Activated T-helper 9 cell treated with anti-CD3 and anti-CD28 coated beads, Interleukin-2, amount 50 U/mL, for 16 hours (primary cell): Measurements from ENCODE around the gene ANO3.
"Not testable (repeated sequence)": the region's sequence is repeated elsewhere in the genome, so short reads cannot be mapped to it uniquely, and the experiment has no call there.

Experiments used
- DNase-seq: peaks from one replicate; pipeline ENCODE4 v3.0.0-alpha.2; 2020; ENCODE audit warnings: low read depth

Gene ANO3

DNA sequence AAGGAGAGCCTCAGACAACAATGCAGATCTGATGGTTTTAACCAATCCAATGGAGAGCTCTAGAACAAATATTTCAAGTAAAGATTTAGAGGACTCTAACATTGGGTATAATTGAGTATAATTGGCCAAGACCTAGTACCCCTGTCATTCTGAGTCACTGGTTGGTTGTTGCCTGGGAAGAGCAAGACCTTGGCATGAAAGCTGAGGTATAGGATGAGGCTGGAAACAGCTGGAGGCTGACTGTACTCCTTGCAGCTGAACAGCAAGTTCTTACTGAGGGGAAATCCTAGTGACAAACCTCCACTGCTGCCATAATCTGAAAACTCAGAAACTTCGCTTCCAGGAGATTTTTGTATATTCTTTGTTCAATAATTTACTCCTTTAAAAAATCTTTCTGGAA is 294.4 kb downstream of the ANO3 start:
- no peak for DNase-seq

DNA sequence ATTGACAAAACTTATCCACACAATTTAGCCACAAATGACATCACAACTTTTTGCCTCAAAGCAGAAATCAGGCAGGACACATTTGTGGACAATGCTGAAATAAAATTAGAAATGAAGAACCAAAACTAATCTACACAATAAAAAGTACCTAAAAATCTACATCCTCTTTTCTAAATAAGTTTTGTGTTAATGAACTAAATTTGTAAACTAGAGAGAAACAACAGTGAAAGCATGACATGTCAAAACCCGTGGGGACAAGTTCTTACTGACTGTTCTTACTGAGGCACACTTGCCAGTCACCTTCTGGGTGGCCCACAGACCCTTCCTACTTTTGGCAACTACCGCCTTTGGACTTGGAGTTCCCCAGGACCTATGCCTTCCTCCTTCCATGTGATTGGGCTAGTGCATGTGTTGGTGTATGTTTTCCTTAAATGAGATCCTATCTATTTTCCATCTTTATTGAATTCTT is 300.8 kb downstream of the ANO3 start:
- no peak for DNase-seq

DNA sequence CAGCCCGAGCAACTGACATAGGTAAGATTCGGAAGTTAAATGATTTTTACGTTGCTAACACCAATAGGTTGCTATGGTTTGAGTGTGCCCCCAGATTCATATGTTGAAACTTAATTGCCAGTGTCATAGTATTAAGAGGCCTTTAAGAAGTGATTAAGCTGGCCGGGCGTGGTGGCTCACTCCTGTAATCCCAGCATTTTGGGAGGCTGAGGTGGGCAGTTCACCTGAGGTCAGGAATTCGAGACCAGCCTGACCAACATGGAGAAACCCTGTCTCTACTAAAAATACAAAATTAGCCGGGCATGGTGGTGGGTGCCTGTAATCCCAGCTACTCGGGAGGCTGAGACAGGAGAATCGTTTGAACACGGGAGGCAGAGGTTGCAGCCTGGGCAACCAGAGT is 311.4 kb downstream of the ANO3 start:
- DNase-seq = not testable (repeated sequence)

DNA sequence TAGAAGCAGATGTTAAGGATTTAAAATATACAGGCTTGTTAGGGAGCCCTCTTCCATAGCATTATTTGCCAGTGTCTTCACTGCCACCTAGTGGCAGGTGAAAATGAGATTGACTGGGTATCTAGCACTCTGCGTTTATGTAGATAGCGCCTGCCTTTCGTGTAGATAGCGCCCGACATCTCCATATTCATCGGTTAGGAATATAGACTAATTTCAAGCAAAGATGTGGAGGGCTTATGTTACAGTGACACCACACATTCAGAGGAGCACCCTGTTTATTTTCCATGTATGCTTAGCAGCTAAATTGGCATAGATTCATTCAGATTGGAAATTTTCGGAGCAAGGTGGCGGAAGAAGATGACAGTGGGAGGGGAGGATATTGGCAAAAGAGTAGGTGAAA is 318.0 kb downstream of the ANO3 start:
- no peak for DNase-seq

DNA sequence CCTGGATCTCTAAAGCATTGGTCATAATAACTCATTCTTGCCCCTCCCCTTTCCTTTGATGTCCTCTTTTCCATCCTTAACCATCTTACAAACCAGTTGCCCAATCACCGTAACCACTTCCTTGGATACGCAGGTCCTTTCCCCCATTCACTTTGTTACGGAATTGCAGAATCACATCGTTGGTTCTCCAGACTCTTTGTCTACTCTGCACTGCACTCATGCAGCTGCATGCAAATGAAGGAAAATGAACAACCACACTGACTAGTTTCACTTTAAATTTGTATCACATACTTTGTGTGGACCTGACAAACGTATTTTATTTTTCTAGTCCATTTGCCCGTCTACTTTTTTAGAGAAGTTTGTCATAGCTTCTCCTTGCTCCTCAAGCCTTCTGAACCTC is 320.0 kb downstream of the ANO3 start:
- DNase-seq = no peak

DNA sequence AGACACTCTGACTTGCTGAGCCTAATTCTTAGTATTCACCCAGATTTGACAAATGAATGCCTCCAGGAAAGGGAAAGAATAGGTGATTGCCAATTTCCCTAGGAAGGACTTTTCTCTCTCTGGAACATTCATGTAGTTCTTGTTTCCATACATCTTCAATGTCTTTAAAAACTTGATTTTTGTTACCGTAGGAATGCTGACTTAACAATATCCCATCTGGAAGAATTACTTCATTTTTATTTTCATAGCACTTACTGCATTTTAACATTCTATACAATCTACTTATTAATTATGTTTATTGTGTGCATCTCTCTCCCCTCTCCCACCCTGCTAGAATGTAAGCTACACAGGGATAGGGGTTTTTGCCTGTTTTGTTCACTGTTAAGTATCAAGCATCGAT is 323.4 kb downstream of the ANO3 start:
- no peak for DNase-seq

DNA sequence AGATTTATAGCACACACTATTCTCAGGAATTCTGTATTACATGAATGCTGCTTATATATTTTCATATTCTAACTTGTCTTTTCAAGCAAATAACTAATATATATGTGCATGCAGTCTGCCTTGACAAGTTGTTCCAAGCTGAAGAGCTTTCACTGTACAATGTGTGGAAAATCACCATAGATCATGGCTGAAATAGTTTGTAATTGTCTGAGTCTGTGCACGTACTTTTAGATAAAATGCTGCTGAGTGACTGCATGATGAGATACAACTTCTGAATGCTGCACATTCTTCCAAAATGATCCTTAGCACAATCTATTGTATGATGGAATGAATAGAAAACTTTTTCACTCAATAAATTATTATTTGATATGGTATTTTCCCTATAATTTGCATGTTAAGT is 331.0 kb downstream of the ANO3 start:
- no peak for DNase-seq

DNA sequence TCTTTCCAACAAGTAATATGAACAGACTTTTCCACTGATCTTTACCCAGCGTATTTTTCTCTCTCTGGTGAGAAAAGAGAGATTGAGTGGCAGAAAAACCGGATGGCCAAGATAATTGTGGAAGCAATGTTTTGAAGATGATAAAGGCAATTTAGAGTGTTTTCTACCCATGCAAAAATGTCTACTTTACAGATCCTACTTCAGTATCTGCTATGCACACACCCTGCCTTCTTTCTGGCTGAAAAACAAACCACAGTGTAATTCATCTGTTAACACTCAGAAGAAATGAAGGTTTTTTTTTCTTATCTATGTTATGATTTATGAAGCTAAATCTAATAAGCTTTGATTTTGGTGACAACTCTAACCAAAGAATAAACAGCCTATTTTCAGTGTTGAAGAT is 333.1 kb downstream of the ANO3 start:
- DNase-seq = no peak

DNA sequence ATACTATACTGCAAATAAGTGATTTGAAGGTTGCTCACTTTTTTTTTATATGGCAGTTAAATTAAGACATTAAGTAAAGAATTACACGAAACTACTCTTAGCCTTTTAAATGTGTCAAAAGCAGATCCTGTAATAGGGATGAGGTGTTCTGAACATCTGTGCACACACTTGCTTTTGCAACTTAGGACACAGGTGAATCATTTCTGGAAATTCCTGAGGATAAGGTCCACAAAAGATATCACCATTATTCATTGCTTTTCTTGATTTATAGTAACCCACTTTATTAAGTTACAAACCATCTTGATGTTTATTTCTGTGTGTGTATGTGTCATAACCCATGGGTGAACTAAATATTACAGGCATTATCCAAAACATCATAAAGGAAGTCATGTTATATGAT is 334.0 kb downstream of the ANO3 start:
- no peak for DNase-seq

DNA sequence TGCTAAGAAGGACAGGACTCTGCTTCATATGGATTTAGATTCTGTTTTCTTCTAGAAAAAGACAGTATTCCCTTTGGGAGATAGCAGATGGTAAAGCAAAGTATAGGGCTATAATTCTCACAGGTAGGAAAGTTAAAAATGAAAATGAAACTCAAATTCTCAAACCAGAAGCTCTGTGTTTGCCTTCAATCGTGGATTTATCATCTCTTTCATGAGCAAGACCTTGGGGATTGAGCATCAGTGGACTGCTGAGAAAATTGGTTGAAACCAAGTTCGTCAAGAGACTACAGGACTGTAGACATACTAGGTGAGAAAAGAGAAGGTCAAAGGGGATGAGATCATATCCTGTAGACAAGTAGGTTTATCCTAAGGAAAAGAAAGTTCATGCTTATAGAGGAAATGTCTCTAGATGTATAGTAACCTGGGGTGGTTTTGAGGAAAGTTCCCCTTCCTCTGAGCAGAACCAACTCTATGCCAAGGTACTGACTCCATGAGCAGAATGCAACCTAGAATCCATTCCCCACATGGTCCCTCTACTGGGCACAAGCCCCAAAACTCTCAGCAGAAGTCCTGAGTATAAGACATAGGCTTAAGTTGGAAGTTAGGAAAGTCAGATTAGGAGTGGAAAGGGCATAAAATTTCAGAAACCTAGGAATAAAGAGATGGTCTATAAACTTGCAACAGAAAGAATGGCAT is 343.5 kb downstream of the ANO3 start:
- no peak for DNase-seq

DNA sequence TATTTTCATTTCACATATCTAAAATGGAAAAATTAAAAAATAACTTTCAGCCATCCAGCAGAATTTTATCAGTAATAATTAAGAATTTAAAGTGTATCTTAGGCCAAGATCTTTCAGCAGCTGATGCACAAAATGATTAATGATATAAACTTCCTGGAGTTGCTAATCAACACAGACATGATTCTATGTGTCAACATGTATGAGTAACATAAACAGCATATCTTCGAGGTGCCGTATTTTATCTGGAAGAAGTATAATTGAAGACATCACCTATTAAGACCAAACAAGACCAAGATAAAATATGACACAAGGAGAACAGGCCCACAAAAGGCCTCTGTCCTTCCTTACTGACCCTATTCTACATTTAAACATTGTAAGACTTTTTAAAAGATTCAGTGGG is 344.7 kb downstream of the ANO3 start:
- no peak for DNase-seq

DNA sequence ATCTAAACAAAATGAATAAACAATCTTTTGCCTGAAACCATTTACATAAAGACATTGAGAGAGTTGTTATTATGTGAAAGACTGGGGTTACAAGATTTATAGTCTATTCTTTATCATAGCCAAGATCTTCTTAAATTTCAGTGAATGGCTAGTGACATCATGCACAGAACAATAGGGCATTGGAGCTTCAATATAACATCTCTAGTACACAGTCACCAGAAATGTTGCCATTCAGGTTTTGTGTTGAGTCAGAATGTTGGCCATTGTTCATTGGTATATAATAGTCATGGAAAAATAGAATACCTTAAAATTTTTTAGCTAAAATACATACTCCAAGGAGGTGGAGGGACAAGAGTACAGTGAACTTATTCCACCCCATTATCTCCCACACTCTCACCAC is 345.6 kb downstream of the ANO3 start:
- DNase-seq = no peak

DNA sequence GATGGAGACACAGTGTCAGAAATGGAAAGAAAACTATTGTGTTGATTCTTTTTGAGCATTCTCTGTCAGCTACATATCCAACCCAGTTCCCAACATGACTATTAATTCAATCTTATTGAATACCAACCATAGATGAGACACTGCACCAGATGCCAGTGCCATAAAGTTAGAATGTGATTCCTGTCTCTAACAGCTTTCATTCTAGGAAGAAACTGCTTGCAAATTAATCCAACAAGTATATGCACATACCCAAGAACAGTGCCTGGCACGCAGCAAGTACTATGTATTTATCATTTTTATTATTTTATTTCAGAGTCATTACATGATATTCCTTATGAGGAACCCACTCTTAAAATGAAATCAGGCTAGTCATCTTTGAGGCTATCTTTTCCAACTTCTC is 355.4 kb downstream of the ANO3 start:
- no peak for DNase-seq

DNA sequence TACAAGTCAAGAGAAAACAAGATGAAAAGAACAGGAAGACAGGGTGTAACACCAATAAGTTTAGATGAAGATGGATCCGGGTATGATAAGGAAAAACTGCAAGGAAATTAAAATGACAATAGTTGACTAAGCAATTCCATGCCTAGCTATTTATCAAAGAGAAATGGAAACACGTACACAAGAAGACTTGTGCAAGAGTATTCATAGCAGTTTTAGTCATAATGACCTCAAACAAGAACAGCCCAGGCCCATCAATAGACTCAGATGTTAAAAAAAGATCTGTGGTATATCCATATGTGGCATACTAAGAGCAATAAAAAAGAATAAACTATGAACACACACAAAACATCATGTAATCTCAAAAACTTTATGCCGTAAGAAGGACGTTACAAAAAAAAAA is 356.8 kb downstream of the ANO3 start:
- no peak for DNase-seq

DNA sequence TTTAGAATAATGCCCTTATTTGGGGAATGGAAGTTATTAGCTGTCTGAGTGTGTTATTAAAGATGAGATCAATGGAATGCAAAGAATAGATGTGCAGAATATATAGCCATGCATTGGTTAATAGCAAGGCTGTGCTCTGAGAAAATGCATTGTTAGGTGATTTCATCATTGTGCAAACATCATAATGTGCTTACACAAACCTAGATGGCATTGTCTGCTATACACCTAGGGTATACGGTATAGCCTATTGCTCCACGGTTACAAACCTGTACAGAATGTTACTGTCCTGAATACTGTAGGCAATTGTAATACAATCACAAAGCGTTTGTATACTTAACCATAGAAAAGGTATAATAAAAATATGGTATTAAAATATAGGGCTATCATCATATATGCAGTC is 364.4 kb downstream of the ANO3 start:
- DNase-seq = no peak

DNA sequence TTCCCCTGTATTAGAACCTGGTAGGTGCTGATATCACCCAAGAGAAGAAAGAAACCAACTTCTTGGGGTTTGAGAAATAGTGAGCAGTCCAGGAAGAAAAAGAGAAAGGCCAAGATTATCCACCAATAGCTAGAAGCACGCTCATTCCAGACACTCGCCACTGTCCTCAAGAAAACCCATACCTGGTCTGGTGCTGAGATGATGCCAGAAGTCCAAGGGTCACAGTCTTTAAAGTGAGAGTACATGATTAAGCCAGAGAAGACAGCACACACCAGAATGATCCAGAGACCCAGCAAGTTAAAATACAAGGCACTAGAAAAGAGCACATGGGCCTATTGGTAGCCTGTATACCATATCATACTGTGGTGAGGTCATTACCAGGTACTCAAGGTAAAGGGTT is 366.3 kb downstream of the ANO3 start:
- no peak for DNase-seq

DNA sequence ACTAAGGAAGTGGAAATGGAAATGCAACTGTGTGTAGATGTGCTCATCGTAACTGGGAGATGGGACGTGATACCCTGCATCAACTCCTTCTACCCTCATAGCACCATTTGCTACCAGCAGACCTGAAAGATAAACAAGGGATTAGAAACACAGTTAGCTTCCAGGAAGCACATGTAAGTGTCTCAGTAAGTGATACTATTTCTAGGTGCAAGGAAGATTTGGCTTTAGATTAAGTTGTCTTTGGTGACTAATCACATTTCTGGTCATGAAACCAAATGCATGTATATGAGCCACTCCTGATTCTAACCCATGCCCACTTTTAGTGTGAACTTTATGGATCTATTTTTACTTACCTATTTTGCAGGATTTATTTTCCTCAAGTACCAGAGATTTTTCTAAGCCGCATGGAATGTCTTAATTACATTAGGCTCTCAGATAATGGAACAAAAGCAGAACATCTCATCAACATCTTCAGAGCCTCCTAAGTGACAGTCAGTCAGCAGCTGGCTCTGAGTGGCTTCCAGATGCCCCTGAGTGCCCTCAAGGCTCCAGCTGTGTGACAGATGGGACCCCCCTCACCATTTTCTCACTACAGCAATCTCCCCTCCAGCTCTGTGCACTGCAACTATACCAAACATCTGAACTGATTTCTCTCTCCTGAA is 368.8 kb downstream of the ANO3 start:
- no peak for DNase-seq

DNA sequence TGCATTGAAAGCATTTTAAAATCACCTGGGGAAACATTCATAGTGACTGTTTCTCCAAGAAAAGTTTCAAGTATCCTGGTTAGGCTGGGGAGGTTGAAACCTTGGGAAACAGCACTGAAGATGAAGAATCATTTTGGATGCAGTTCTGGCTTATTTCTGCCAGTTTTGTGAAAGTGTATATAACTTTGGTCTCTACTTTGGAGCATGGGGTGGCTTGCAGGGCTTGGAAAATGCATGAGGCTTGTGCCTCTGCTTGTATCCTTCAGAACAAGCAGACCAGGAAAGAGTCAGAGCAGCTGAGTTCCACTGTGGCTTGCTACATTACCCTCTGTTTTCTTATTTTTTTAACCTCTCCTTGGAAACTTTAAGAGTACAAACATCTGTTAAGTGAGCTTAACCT is 370.5 kb downstream of the ANO3 start:
- no peak for DNase-seq

DNA sequence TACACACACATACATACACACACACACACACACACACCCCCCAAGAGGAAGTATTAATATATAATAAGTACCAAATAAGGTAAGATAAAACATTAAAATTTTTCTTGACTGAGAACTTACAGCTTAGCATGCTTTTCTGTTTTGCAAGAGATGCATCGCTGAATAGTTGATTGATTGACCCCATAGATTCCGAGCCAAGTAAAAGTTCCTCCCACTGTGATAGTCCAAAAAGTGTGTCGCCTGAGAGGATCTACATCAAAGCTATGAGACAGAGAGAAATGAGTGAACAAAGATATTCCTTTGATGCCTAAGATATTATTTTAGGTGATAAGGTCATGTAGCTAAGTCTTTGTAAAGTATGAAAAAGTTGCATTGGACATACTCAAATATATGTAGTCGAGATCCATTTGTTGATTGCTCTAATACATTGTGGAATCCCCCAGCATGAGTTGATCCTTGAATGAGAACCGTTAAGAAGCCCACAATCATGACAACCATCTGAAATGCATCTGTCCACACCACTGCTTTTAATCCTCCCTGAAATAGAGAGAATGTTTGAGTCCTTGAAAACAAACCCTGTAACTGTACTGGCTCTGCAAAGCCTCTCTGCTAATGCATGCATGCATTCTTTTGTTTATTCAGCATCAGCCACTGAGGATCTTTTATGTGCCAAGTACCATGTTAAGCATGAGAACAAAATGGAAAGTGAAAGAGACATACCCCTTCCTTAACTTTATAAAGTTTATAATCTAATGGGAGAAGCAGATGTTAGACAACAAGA is 371.7 kb downstream of the ANO3 start:
- DNase-seq = no peak

DNA sequence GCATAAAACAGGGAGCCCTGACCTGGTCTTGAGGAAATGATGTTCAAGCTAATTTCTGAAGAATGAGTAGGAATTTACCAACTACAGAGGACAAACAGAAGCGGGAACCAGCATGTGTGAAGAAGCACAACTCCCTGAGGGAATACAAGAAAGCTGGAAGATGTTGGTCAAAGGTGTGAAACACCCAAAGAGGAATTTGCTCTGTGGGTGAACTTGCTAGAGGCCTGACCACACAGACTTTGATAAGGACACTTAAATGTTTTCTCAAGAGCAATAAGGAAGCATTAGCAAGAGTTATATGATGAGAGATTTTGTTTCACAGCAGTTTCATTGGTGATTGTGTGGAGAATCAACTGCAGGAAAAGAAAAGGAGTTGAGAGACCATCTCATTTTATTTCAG is 372.3 kb downstream of the ANO3 start:
- DNase-seq = no peak

DNA sequence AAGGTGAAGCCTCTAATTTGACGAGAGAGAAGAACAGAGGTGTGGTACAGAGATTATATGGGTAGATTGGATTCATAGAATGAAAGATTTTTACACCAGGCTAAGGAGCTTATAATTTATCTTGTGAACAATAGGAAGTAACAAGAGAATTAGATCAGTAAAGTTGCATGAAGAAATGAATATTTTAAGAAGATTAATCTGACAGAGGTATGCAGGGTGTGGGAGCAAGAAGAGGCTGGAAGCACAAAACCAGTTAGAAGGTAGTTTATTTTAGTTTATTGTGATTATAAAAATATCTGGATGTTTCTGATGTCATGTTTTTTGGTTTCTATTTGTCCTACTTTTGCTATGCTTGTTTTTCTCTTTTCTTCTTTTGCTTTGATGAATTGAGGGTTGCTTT is 374.3 kb downstream of the ANO3 start:
- DNase-seq = no peak

DNA sequence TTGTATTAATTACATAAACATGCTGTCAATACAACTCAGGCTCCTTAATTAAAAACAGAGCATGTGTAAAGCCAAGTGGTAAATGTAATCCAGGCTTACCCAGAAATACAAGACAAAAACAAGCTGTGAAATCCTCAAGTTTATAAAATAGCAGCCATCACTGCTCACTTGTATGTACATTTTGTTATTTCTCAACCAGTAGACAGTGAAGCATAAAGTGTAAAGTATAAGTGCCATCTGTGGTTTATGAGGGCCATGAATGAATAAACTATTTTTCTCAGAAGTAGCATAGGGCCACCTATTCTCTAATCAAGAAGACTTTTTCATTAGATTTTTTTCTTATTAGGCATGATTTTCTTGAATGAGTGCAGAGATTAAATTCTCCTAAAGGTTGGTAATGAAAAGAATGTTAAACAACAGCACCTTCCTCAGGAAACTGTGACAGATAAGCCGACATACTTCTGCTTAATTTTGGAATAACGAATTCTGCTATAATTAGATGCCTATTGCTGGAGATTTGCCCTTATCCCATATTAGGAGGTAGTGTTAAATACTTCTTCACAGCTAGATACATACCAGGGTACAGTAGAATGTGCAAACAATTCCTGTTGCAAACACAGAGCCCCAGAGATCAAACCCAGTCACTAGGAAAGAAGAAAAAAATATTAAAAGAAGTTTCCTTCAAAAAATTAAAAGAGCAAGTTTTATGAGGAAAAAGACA is 377.0 kb downstream of the ANO3 start:
- no peak for DNase-seq

DNA sequence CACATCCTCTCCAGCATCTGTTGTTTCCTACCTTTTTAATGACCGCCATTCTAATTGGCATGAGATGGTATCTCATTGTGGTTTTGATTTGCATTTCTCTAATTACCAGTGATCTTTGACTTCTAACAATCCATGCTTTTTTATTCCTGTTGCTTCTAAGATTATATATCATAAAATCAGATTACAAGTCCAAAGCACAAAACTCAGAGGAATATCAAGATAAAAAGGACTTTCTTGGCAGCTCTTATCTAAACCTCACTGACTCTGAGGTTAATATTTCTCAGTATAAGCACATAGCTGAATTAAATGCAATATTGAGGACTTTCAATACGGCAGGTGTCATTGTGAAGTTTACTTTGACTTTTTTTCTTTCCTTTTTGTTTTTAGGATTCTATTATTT is 378.6 kb downstream of the ANO3 start:
- no peak for DNase-seq
